GM12878 (cell line): ENCODE data around the gene GMPPA. TPM values are rescaled to one million over a fixed set of nuclear protein-coding genes. Genes with fewer than 3 reads are reported as not detected.

Source experiments
- ATAC-seq: fragments of 200-7000 bp; cut with Tn5 transposase; 3 replicates; pipeline ENCODE4 v1.9.1; 2020; ENCODE audit warnings: mild to moderate bottlenecking, moderate library complexity
- BruUV-seq: library from RNA; stranded (reverse); fragments of 400-500 nt; replicated peaks from 2 replicates; lab custom pipeline; 2021; lab: Mats Ljungman, UMichigan
- CTCF ChIA-PET: fragments of 300-600 bp; sonication (Branson Sonifier 250); formaldehyde crosslinking; extraction: SDS; loops from one replicate; lab custom pipeline; 2021; ENCODE audit warnings: inconsistent platforms; lab: Yijun Ruan, JAX
- POLR2A ChIA-PET: fragments of 350-600 bp; formaldehyde crosslinking; extraction: SDS; loops from one replicate; lab custom pipeline; 2021; ENCODE audit warnings: inconsistent platforms; lab: Charles Lee
- RAD21 ChIA-PET: fragments of 300-600 bp; sonication (Branson Sonifier 250); formaldehyde crosslinking; loops from one replicate; lab custom pipeline; 2023; ENCODE audit warnings: antibody characterized with exemption; ENCODE audit not compliant: unreplicated experiment; lab: Charles Lee
- SMC1A ChIA-PET: fragments of 300-600 bp; sonication (Branson Sonifier 250); formaldehyde crosslinking; loops from one replicate; lab custom pipeline; 2023; ENCODE audit not compliant: unreplicated experiment, uncharacterized antibody; lab: Charles Lee
- DNase-seq: peaks from one replicate; pipeline ENCODE4 v3.0.0-alpha.2; 2011; ENCODE audit warnings: low read depth, low spot score
- FAIRE-seq: peaks from 3 replicates; lab custom pipeline; 2011; peaks lifted over from hg19 to GRCh38; lab: Jason Lieb, UNC
- H2AFZ ChIP-seq: 2 replicates; pipeline ENCODE4 v1.6.0; 2011; ENCODE audit warnings: low read depth, low read length, control low read depth; ENCODE audit not compliant: control insufficient read depth
- H3K27ac ChIP-seq: 2 replicates; pipeline ENCODE4 v1.5.1; 2011; ENCODE audit warnings: control low read depth; ENCODE audit not compliant: control insufficient read depth, insufficient read depth
- H3K27me3 ChIP-seq, 2 experiments: replicated peaks in 1 of 2; 2 replicates each; pipeline versions ENCODE4 v1.6.0 to v1.6.1; 2011; ENCODE audit warnings: low read length in 1 of 2; ENCODE audit not compliant: control insufficient read depth in 2 of 2, insufficient read depth in 2 of 2
- H3K36me3 ChIP-seq, 2 experiments: 2 replicates each; pipeline ENCODE4 v1.5.1; 2011; ENCODE audit warnings: low read length in 1 of 2; ENCODE audit not compliant: control insufficient read depth in 2 of 2, insufficient read depth in 2 of 2
- H3K4me1 ChIP-seq: 2 replicates; pipeline ENCODE4 v1.6.1; 2011; ENCODE audit warnings: mild to moderate bottlenecking, low read length, moderate library complexity, mixed read lengths; ENCODE audit not compliant: control insufficient read depth, insufficient read depth
- H3K4me2 ChIP-seq: 2 replicates; pipeline ENCODE4 v1.6.0; 2011; ENCODE audit warnings: control low read depth; ENCODE audit not compliant: control insufficient read depth, insufficient read depth
- H3K4me3 ChIP-seq: fragments of 200-600 bp; sonication (generic); 2 replicates; pipeline ENCODE4 v1.5.1; 2016
- H3K79me2 ChIP-seq: 2 replicates; pipeline ENCODE4 v1.6.0; 2011; ENCODE audit warnings: low read length; ENCODE audit not compliant: control insufficient read depth, insufficient read depth
- H3K9ac ChIP-seq: 2 replicates; pipeline ENCODE4 v1.8.0; 2011; ENCODE audit warnings: low read length, control low read depth, mixed read lengths; ENCODE audit not compliant: control insufficient read depth, insufficient read depth
- H3K9me3 ChIP-seq: replicated peaks from 3 replicates; pipeline ENCODE4 v1.5.1; 2011; ENCODE audit warnings: mild to moderate bottlenecking, low read length; ENCODE audit not compliant: control insufficient read depth, insufficient read depth
- H4K20me1 ChIP-seq: 2 replicates; pipeline ENCODE4 v1.6.0; 2011; ENCODE audit not compliant: control insufficient read depth, insufficient read depth
- CHD1 ChIP-seq: IDR thresholded peaks from 2 replicates; pipeline ENCODE4 v1.6.1; 2012; ENCODE audit warnings: low read depth, low read length, improper control_type of control experiment
- FOS ChIP-seq: IDR thresholded peaks from 3 replicates; pipeline ENCODE4 v1.6.1; 2011; ENCODE audit warnings: borderline replicate concordance; ENCODE audit not compliant: insufficient read length; ENCODE audit errors: extremely low read depth
- JUNB ChIP-seq: IDR thresholded peaks from 2 replicates; pipeline ENCODE4 v1.6.1; 2016; ENCODE audit warnings: antibody characterized with exemption, mild to moderate bottlenecking
- NFYB ChIP-seq: IDR thresholded peaks from 2 replicates; pipeline ENCODE4 v1.6.1; 2011; ENCODE audit warnings: low read depth, mild to moderate bottlenecking, low read length, improper control_type of control experiment, moderate library complexity; ENCODE audit not compliant: insufficient read depth
- RBBP5 ChIP-seq: fragments of 200-600 bp; sonication (generic); conservative IDR thresholded peaks from 2 replicates; pipeline ENCODE4 v1.6.1; 2016
- STAT1 ChIP-seq: fragments of 450-650 bp; conservative IDR thresholded peaks from 2 replicates; pipeline ENCODE4 v1.6.1; 2014; ENCODE audit warnings: antibody characterized with exemption, mild to moderate bottlenecking
- WGBS: methylation state at CpG from one replicate; pipeline ENCODE4 v1.1.6; 2016; ENCODE audit warnings: low lambda C conversion rate; ENCODE audit not compliant: insufficient replicate concordance, insufficient coverage; ENCODE audit errors: missing lambda C conversion rate; 5-methylcytosine and 5-hydroxymethylcytosine counted together
- in situ Hi-C: fragments of 300-500 bp; cut with MboI; formaldehyde crosslinking; loops from 9 replicates; pipeline ENCODE4 v1.14.3; 2018; ENCODE audit warnings: mixed read lengths
- intact Hi-C: fragments of 100-400 bp; cut with micrococcal nuclease; formaldehyde crosslinking; loops from one replicate; pipeline ENCODE4 v1.14.2; 2022; ENCODE audit not compliant: unreplicated experiment
- polyA plus RNA-seq, 11 experiments: library from polyadenylated mRNA; depleted of rRNA in 4 of 11; unstranded in 6 of 11; stranded (reverse) in 5 of 11; fragments of >200 nt; fragmentation: Nextera tagmentation in 4 of 11; fragmentation: Illumina TruSeq in 1 of 11; extraction: Ambion mirVana in 4 of 11; extraction: Trizol in 1 of 11; gene quantifications; 1 replicate in 1 of 11; 2 replicates in 10 of 11; pipeline versions ENCODE4 v1.2.1 to v1.2.3, GENCODE V29; 2011 to 2016; ENCODE audit warnings: inconsistent platforms in 2 of 11, missing spikeins in 2 of 11, low read depth in 1 of 11
- total RNA-seq, 4 experiments: library from RNA; depleted of rRNA in 3 of 4; stranded (reverse); fragments of >200 nt in 3 of 4; fragmentation: Illumina TruSeq in 1 of 4; extraction: Trizol in 1 of 4; gene quantifications; 2 replicates each; pipeline versions ENCODE4 v1.2.1 to v1.2.3, GENCODE V29; 2013 to 2021

GMPPA gene
- total and polyA plus RNA-seq, 10 of the 15 experiments (the other 5 are each of a cell fraction or from before 2014, with no cell fraction given) = 1.9 to 83.2 (median 45.0) TPM

DNA sequence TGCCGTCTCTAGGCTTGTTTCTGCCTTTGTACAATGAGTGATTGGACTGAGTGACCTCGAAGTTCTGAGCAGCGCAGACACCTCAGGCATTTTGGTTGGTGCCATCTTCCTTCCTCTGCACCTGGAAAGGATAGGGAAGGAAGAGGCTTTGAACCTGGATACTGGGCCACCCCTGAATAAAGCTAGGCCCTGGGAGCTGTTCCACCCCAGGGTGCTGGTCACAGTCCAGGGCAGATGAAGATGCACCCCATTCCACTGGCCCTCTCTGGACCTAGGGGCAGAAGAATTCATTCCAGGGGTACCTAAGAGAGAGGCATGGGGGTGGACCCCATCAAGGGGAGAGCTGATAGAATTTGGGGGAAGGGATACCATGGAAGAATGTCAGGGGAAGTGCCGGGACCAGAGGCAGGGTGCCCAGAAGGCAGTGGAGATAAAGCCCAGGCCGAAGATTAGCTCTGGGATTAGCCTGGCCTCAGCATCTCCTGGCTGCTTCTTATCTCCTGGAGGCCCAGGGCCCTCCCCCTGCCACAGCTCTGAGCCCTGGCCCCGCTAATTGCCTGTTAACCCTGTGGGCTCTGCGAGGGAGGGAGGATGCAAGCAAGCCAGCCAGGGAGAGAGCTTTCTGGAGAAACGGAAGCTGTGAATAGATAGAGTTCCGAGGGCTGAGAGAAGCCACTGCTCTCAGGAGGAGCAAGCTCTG lies 27.0 kb downstream of the GMPPA start:
- Histone ChIP-seq H3K79me2 (no peaks in the 10 kb centered on the region), H3K9me3 (no peaks in the 10 kb centered on the region), H3K27ac (no peak overlapping the region), H2AFZ (no peak overlapping the region), H3K4me2 (no peak overlapping the region), H3K36me3 (no peaks in the 10 kb centered on the region), H3K27me3 (peaks cover 21 to 22% of the 10 kb centered on the region in 2 experiments)
- no TSS peak for BruUV-seq
- CTCF ChIA-PET = interaction anchor here (0.5 to 10.8 kb wide), 5 partner anchors 10 to 137 kb away, joined by 3 to 224 read pairs (median 5); partner anchors contain the start of gene GMPPA
- ATAC-seq (no peak), DNase-seq (no peak), FAIRE-seq (no peak)
- in situ Hi-C loops = no loop called here
- POLR2A ChIA-PET = no interaction called here
- WGBS = 22% methylated on average over 9 of the region's 9 CpGs
- intact Hi-C loops = no loop called here
- no peak for TF ChIP-seq NFYB
- TF ChIP-seq, all 136 proteins: peak for 0
- Histone ChIP-seq H3K4me1 (no peaks in the 10 kb centered on the region), H3K4me3 (no peak overlapping the region), H3K9ac (no peak overlapping the region), H4K20me1 (no peaks in the 10 kb centered on the region; the same call in 1 of the 2 replicates)
- SMC1A ChIA-PET = interaction anchor here (1.0 kb wide), 1 partner anchor 31 kb away, joined by 4 read pairs; no protein-coding TSS in a partner anchor
- RAD21 ChIA-PET = no interaction called here

DNA sequence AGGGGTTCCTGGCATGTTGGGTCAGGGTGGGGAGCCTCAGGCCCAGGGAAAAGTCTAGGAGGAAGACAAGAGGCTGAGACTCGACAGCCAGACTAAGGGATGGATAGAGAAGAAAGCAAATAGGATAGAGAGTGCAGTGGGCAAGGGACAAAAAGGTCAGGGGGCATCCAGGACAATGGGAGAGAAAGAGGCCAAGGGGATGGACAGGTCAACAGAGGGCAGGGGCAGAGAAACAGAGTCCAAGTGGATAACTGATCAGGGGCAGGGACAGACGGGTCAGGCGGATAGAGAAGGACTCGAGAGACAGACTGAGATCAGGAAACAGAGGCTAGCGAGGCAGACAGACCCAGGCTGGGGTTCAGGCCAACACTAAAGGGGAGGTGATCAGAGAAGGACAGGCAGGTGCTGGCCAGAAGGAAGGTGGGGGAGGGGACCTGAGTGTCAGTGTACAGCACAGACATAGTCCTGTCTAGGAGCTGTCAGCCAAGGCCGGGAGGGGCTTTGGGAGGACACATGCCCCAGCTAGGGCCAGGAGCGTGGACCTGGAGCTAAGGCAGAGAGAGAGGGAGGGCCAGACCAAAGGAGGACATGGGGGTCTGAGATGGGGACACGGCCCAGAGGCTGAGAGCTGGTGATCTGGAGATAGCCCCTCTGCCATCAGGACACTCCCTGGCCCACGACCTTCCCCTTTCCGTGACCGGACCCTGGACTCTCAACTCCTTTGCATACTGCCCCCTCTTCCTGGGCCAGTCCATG lies 27.8 kb downstream of the GMPPA start:
- intact Hi-C loops = no loop called here
- no peak for ATAC-seq
- Histone ChIP-seq H3K27me3 (peaks cover 20 to 21% of the 10 kb centered on the region in 2 experiments), H3K79me2 (no peaks in the 10 kb centered on the region), H3K4me3 (no peak overlapping the region), H4K20me1 (no peaks in the 10 kb centered on the region; the same call in 1 of the 2 replicates), H3K9ac (no peak overlapping the region), H3K4me1 (no peaks in the 10 kb centered on the region), H3K27ac (no peak overlapping the region), H3K4me2 (no peak overlapping the region), H2AFZ (no peak overlapping the region), H3K36me3 (no peaks in the 10 kb centered on the region), H3K9me3 (no peaks in the 10 kb centered on the region)
- ChIA-PET RAD21 (interaction anchor here (0.8 kb wide), 1 partner anchor 11 kb away, joined by 3 read pairs; no protein-coding TSS in a partner anchor), SMC1A (interaction anchor here (1.0 to 3.6 kb wide), 3 partner anchors 27 to 34 kb away, joined by 3 to 22 read pairs (median 4); partner anchors contain the start of gene GMPPA), POLR2A (no interaction called here), CTCF (interaction anchor here (1.6 to 10.8 kb wide), 5 partner anchors 9 to 124 kb away, joined by 3 to 224 read pairs (median 25); partner anchors contain the start of gene GMPPA)
- 8% methylated on average over 10 of the region's 11 CpGs for WGBS
- no TSS peak for BruUV-seq
- TF ChIP-seq RBBP5 (no peak), CHD1 (no peak), STAT1 (no peak), FOS (no peak), JUNB (no peak)
- in situ Hi-C loops = no loop called here
- DNase-seq = no peak
- FAIRE-seq = no peak
